PFSK-1 (cell line): ENCODE measurements around the gene MAST1.

Experiments
- FOXP2 ChIP-seq: optimal IDR thresholded peaks from 2 replicates; pipeline ENCODE3; 2011; ENCODE audit warnings: borderline replicate concordance, control low read depth, inconsistent platforms; ENCODE audit not compliant: insufficient read depth; ENCODE audit errors: extremely low read length, extremely low read depth
- POLR2AphosphoS5 ChIP-seq: IDR thresholded peaks from 2 replicates; pipeline ENCODE4 v1.6.1; 2012; ENCODE audit warnings: low read depth, mild to moderate bottlenecking, control low read depth, low read length, moderate library complexity
- REST ChIP-seq, 2 experiments: IDR thresholded peaks; 2 replicates each; pipeline versions ENCODE4 v1.6.1 to v1.8.0; 2011 to 2012; ENCODE audit warnings: low read depth in 2 of 2, low read length in 2 of 2, control low read depth in 1 of 2, inconsistent platforms in 1 of 2, mild to moderate bottlenecking in 1 of 2, moderate library complexity in 1 of 2; ENCODE audit not compliant: insufficient read depth in 1 of 2
- SIN3A ChIP-seq: IDR thresholded peaks from 2 replicates; pipeline ENCODE4 v1.6.1; 2012; ENCODE audit warnings: mild to moderate bottlenecking, low read length, moderate library complexity, borderline replicate concordance; ENCODE audit not compliant: insufficient read depth
- TAF1 ChIP-seq: IDR thresholded peaks from 2 replicates; pipeline ENCODE4 v1.6.1; 2012; ENCODE audit warnings: low read length, control low read depth, borderline replicate concordance; ENCODE audit not compliant: insufficient read depth

MAST1 gene

GRCh38 chr19:12825254-12826131, 12.8 kb upstream of the MAST1 start:
- TF ChIP-seq TAF1 (no peak), SIN3A (no peak), FOXP2 (no peak), POLR2AphosphoS5 (no peak)

- TF ChIP-seq REST (IDR thresholded peaks at IDR 0.05; ENCODE audit: insufficient read depth in 1 of 2, low read depth in 2 of 2, low read length in 2 of 2): no peak
- no peak for TF ChIP-seq POLR2AphosphoS5
- no peak for TF ChIP-seq SIN3A
- no peak for TF ChIP-seq FOXP2
- TF ChIP-seq TAF1: no peak
Observed at GRCh38 chr19:12828494-12828893, 9.8 kb upstream of the MAST1 start.

- TF ChIP-seq REST (IDR thresholded peaks at IDR 0.05; ENCODE audit: insufficient read depth in 1 of 2, low read depth in 2 of 2, low read length in 2 of 2): no peak
- no peak for TF ChIP-seq TAF1
- TF ChIP-seq FOXP2: no peak
- no peak for TF ChIP-seq SIN3A
- no peak for TF ChIP-seq POLR2AphosphoS5
Observed at GRCh38 chr19:12833418-12833737, 4.9 kb upstream of the MAST1 start.

GRCh38 chr19:12833738-12834565, 4.4 kb upstream of the MAST1 start:
- TF ChIP-seq TAF1 (no peak), SIN3A (0 out of 2 replicates have a peak, but pooled peaks have one; percentile 11), POLR2AphosphoS5 (peak; percentile 27; the same call in 1 of the 2 replicates), REST (IDR thresholded peaks at IDR 0.05; ENCODE audit: insufficient read depth in 1 of 2, low read depth in 2 of 2, low read length in 2 of 2) (no peak), FOXP2 (peak; percentile 13)

- peak; percentile 4 for TF ChIP-seq FOXP2
- TF ChIP-seq REST (IDR thresholded peaks at IDR 0.05; ENCODE audit: insufficient read depth in 1 of 2, low read depth in 2 of 2, low read length in 2 of 2): no peak
Observed at GRCh38 chr19:12834566-12834943, 3.8 kb upstream of the MAST1 start, which contains the start of gene RTBDN. RTBDN (minus strand) TSS chr19:12834579; CDS start chr19:12829979, 4,600 bp downstream.
